ENCODE results near the gene AZI2.

Gene AZI2

GRCh38 chr3:28328188-28329151, 20.2 kb downstream of the AZI2 start:
- H3K9me3 ChIP-seq (ENCODE audit: control insufficient read depth, low read length), result no peaks in the 10 kb centered on the region
- H3K4me3 ChIP-seq (ENCODE audit: low read length), result no peak overlapping the region
- H3K36me3 ChIP-seq (ENCODE audit: control insufficient read depth, insufficient read depth, low read length), result no peaks in the 10 kb centered on the region

GRCh38 chr3:28326458-28326926, 22.1 kb downstream of the AZI2 start:
- Histone ChIP-seq H3K36me3 (ENCODE audit: control insufficient read depth, insufficient read depth, low read length) (no peaks in the 10 kb centered on the region), H3K9me3 (ENCODE audit: control insufficient read depth, low read length) (no peaks in the 10 kb centered on the region), H3K27me3 (ENCODE audit: control insufficient read depth, insufficient read depth, low read length) (no peaks in the 10 kb centered on the region), H3K4me3 (ENCODE audit: low read length) (no peak overlapping the region), H3K4me1 (ENCODE audit: control insufficient read depth, insufficient read depth, low read length) (no peaks in the 10 kb centered on the region), H3K9ac (ENCODE audit: low read length) (no peak overlapping the region)

More at GRCh38 chr3:28328188-28329151, 20.2 kb downstream of the AZI2 start:
- H3K9ac ChIP-seq (ENCODE audit: low read length), result no peak overlapping the region
- no peaks in the 10 kb centered on the region for H3K27me3 ChIP-seq (ENCODE audit: control insufficient read depth, insufficient read depth, low read length)
- H3K4me1 ChIP-seq (ENCODE audit: control insufficient read depth, insufficient read depth, low read length), result no peaks in the 10 kb centered on the region

- H3K4me1 ChIP-seq (ENCODE audit: control insufficient read depth, insufficient read depth, low read length), result no peaks in the 10 kb centered on the region
- no peaks in the 10 kb centered on the region for H3K36me3 ChIP-seq (ENCODE audit: control insufficient read depth, insufficient read depth, low read length)
Observed at GRCh38 chr3:28322464-28322863, 26.2 kb downstream of the AZI2 start.

GRCh38 chr3:28320981-28321380, 27.6 kb downstream of the AZI2 start:
- Histone ChIP-seq H3K9me3 (ENCODE audit: control insufficient read depth, low read length) (no peaks in the 10 kb centered on the region), H3K4me3 (ENCODE audit: low read length) (no peak overlapping the region), H3K4me1 (ENCODE audit: control insufficient read depth, insufficient read depth, low read length) (no peaks in the 10 kb centered on the region), H3K36me3 (ENCODE audit: control insufficient read depth, insufficient read depth, low read length) (no peaks in the 10 kb centered on the region), H3K9ac (ENCODE audit: low read length) (no peak overlapping the region), H3K27me3 (ENCODE audit: control insufficient read depth, insufficient read depth, low read length) (no peaks in the 10 kb centered on the region)

More at GRCh38 chr3:28322464-28322863, 26.2 kb downstream of the AZI2 start:
- Histone ChIP-seq H3K9me3 (ENCODE audit: control insufficient read depth, low read length) (no peaks in the 10 kb centered on the region), H3K4me3 (ENCODE audit: low read length) (no peak overlapping the region), H3K27me3 (ENCODE audit: control insufficient read depth, insufficient read depth, low read length) (no peaks in the 10 kb centered on the region), H3K9ac (ENCODE audit: low read length) (no peak overlapping the region)

- Histone ChIP-seq H3K27me3 (ENCODE audit: control insufficient read depth, insufficient read depth, low read length) (no peaks in the 10 kb centered on the region), H3K4me1 (ENCODE audit: control insufficient read depth, insufficient read depth, low read length) (no peaks in the 10 kb centered on the region), H3K9me3 (ENCODE audit: control insufficient read depth, low read length) (no peaks in the 10 kb centered on the region), H3K36me3 (ENCODE audit: control insufficient read depth, insufficient read depth, low read length) (no peaks in the 10 kb centered on the region), H3K9ac (ENCODE audit: low read length) (no peak overlapping the region), H3K4me3 (ENCODE audit: low read length) (no peak overlapping the region)
Observed at GRCh38 chr3:28317438-28318022, 31.1 kb downstream of the AZI2 start.

- no peak overlapping the region for H3K4me3 ChIP-seq (ENCODE audit: low read length)
- H3K4me1 ChIP-seq (ENCODE audit: control insufficient read depth, insufficient read depth, low read length), result no peaks in the 10 kb centered on the region
- H3K9me3 ChIP-seq (ENCODE audit: control insufficient read depth, low read length), result no peaks in the 10 kb centered on the region
- no peak overlapping the region for H3K9ac ChIP-seq (ENCODE audit: low read length)
- no peaks in the 10 kb centered on the region for H3K36me3 ChIP-seq (ENCODE audit: control insufficient read depth, insufficient read depth, low read length)
- no peaks in the 10 kb centered on the region for H3K27me3 ChIP-seq (ENCODE audit: control insufficient read depth, insufficient read depth, low read length)
Observed at GRCh38 chr3:28316226-28316625, 32.4 kb downstream of the AZI2 start.

- Histone ChIP-seq H3K4me1 (ENCODE audit: control insufficient read depth, insufficient read depth, low read length) (no peaks in the 10 kb centered on the region), H3K9me3 (ENCODE audit: control insufficient read depth, low read length) (no peaks in the 10 kb centered on the region), H3K4me3 (ENCODE audit: low read length) (no peak overlapping the region), H3K9ac (ENCODE audit: low read length) (no peak overlapping the region), H3K27me3 (ENCODE audit: control insufficient read depth, insufficient read depth, low read length) (no peaks in the 10 kb centered on the region), H3K36me3 (ENCODE audit: control insufficient read depth, insufficient read depth, low read length) (no peaks in the 10 kb centered on the region)
Observed at GRCh38 chr3:28315711-28316110, 32.9 kb downstream of the AZI2 start.

GRCh38 chr3:28308196-28308595, 40.4 kb downstream of the AZI2 start:
- Histone ChIP-seq H3K9ac (ENCODE audit: low read length) (no peak overlapping the region), H3K4me1 (ENCODE audit: control insufficient read depth, insufficient read depth, low read length) (no peaks in the 10 kb centered on the region), H3K36me3 (ENCODE audit: control insufficient read depth, insufficient read depth, low read length) (no peaks in the 10 kb centered on the region), H3K9me3 (ENCODE audit: control insufficient read depth, low read length) (no peaks in the 10 kb centered on the region), H3K4me3 (ENCODE audit: low read length) (no peak overlapping the region), H3K27me3 (ENCODE audit: control insufficient read depth, insufficient read depth, low read length) (no peaks in the 10 kb centered on the region)

GRCh38 chr3:28301688-28302087, 46.9 kb downstream of the AZI2 start:
- no peak overlapping the region for H3K4me3 ChIP-seq (ENCODE audit: low read length)
- H3K36me3 ChIP-seq (ENCODE audit: control insufficient read depth, insufficient read depth, low read length), result no peaks in the 10 kb centered on the region
- no peaks in the 10 kb centered on the region for H3K27me3 ChIP-seq (ENCODE audit: control insufficient read depth, insufficient read depth, low read length)
- no peak overlapping the region for H3K9ac ChIP-seq (ENCODE audit: low read length)
- no peaks in the 10 kb centered on the region for H3K4me1 ChIP-seq (ENCODE audit: control insufficient read depth, insufficient read depth, low read length)
- no peaks in the 10 kb centered on the region for H3K9me3 ChIP-seq (ENCODE audit: control insufficient read depth, low read length)

- Histone ChIP-seq H3K9me3 (ENCODE audit: control insufficient read depth, low read length) (no peaks in the 10 kb centered on the region), H3K4me1 (ENCODE audit: control insufficient read depth, insufficient read depth, low read length) (no peaks in the 10 kb centered on the region), H3K36me3 (ENCODE audit: control insufficient read depth, insufficient read depth, low read length) (no peaks in the 10 kb centered on the region), H3K9ac (ENCODE audit: low read length) (no peak overlapping the region), H3K4me3 (ENCODE audit: low read length) (no peak overlapping the region), H3K27me3 (ENCODE audit: control insufficient read depth, insufficient read depth, low read length) (no peaks in the 10 kb centered on the region)
Observed at GRCh38 chr3:28300345-28300962, 48.2 kb downstream of the AZI2 start.

GRCh38 chr3:28299705-28300104, 48.9 kb downstream of the AZI2 start:
- no peaks in the 10 kb centered on the region for H3K4me1 ChIP-seq (ENCODE audit: control insufficient read depth, insufficient read depth, low read length)
- no peaks in the 10 kb centered on the region for H3K27me3 ChIP-seq (ENCODE audit: control insufficient read depth, insufficient read depth, low read length)
- H3K9me3 ChIP-seq (ENCODE audit: control insufficient read depth, low read length), result no peaks in the 10 kb centered on the region
- no peaks in the 10 kb centered on the region for H3K36me3 ChIP-seq (ENCODE audit: control insufficient read depth, insufficient read depth, low read length)
- no peak overlapping the region for H3K9ac ChIP-seq (ENCODE audit: low read length)
- no peak overlapping the region for H3K4me3 ChIP-seq (ENCODE audit: low read length)

All from mucosa of stomach (tissue), 1 donor.